Neural cell (in vitro differentiated cells): ENCODE results near the gene PPM1D.
"Not testable (repeated sequence)": the region's sequence is repeated elsewhere in the genome, so short reads cannot be mapped to it uniquely, and the experiment has no call there.

Experiments
- POLR2AphosphoS5 ChIP-seq: IDR thresholded peaks from 2 replicates; pipeline ENCODE4 v1.6.1; 2012
- TAF1 ChIP-seq: IDR thresholded peaks from 2 replicates; pipeline ENCODE4 v1.6.1; 2012; ENCODE audit warnings: low read depth
- TF ChIP-seq, protein P1 (sequence below): fragments of 450-650 bp; IDR thresholded peaks from 2 replicates; pipeline ENCODE4 v1.5.1; 2014; ENCODE audit warnings: antibody characterized with exemption, mild to moderate bottlenecking, moderate library complexity; ENCODE audit not compliant: poor library complexity, severe bottlenecking

- TF ChIP-seq, protein P1, sequence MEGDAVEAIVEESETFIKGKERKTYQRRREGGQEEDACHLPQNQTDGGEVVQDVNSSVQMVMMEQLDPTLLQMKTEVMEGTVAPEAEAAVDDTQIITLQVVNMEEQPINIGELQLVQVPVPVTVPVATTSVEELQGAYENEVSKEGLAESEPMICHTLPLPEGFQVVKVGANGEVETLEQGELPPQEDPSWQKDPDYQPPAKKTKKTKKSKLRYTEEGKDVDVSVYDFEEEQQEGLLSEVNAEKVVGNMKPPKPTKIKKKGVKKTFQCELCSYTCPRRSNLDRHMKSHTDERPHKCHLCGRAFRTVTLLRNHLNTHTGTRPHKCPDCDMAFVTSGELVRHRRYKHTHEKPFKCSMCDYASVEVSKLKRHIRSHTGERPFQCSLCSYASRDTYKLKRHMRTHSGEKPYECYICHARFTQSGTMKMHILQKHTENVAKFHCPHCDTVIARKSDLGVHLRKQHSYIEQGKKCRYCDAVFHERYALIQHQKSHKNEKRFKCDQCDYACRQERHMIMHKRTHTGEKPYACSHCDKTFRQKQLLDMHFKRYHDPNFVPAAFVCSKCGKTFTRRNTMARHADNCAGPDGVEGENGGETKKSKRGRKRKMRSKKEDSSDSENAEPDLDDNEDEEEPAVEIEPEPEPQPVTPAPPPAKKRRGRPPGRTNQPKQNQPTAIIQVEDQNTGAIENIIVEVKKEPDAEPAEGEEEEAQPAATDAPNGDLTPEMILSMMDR: not testable (repeated sequence)
- TF ChIP-seq POLR2AphosphoS5, TAF1: not testable (repeated sequence)
Measured at GRCh38 chr17:60613796-60614195, 13.8 kb downstream of the PPM1D start.
